ENCODE measurements around the gene GAREM1.

The GAREM1 gene

DNA sequence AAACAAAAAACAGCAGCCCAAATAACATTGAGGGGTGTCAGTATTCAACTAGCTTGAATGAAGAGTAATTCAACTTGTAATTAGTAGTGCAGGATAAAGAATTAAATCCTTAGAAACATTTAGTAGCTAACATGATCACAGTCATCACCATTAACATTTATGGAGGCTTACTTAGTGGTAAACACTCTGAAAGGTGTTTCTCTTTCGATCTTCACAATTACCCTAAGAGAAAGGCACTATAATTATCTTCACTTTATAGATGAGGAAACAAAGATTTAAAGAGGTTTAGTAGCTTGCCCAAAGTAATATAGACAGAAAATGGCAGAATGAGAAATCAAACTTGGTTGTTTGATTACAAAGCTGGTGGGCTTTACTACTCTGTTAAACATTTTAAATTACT lies 81.5 kb downstream of the GAREM1 start:
- no peak overlapping the region for H3K4me3 ChIP-seq (ENCODE audit: low read depth, low read length)
- no peaks in the 10 kb centered on the region for H3K79me2 ChIP-seq (ENCODE audit: control insufficient read depth, insufficient read depth, low read length, unreplicated experiment)
- H3K36me3 ChIP-seq (ENCODE audit: insufficient read depth, low read length) = no peaks in the 10 kb centered on the region
- H2AFZ ChIP-seq (ENCODE audit: low read length, unreplicated experiment) = no peak overlapping the region
- H3K4me1 ChIP-seq (ENCODE audit: control insufficient read depth, insufficient read depth, low read length, unreplicated experiment) = peaks cover 21% of the 10 kb centered on the region
- H3K27ac ChIP-seq (ENCODE audit: low read depth, low read length) = no peak overlapping the region
- no peaks in the 10 kb centered on the region for H3K27me3 ChIP-seq (ENCODE audit: insufficient read depth, low read length)

DNA sequence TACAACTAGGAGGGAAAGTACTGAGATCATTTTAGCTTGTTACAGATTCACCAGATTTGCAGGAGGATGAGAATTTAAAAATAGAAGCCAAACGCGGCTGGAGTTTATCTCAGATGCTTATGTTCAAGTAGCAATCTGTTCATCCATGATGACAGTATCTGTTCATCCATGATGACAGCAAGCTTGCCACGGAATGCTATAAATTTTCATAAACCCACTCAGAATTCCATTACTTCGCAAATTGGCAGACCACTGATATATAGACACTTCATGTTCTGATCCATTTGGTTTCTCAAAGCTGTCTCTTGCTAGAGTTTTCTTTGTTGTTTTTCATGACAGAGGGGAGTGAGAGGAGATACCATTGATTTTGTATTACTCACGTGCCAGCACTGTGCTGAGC lies 84.2 kb downstream of the GAREM1 start:
- Histone ChIP-seq H3K27ac (ENCODE audit: low read depth, low read length) (no peak overlapping the region), H3K4me3 (ENCODE audit: low read depth, low read length) (no peak overlapping the region), H3K4me1 (ENCODE audit: control insufficient read depth, insufficient read depth, low read length, unreplicated experiment) (peaks cover 45% of the 10 kb centered on the region), H3K36me3 (ENCODE audit: insufficient read depth, low read length) (no peaks in the 10 kb centered on the region), H2AFZ (ENCODE audit: low read length, unreplicated experiment) (no peak overlapping the region), H3K79me2 (ENCODE audit: control insufficient read depth, insufficient read depth, low read length, unreplicated experiment) (no peaks in the 10 kb centered on the region), H3K27me3 (ENCODE audit: insufficient read depth, low read length) (no peaks in the 10 kb centered on the region)

DNA sequence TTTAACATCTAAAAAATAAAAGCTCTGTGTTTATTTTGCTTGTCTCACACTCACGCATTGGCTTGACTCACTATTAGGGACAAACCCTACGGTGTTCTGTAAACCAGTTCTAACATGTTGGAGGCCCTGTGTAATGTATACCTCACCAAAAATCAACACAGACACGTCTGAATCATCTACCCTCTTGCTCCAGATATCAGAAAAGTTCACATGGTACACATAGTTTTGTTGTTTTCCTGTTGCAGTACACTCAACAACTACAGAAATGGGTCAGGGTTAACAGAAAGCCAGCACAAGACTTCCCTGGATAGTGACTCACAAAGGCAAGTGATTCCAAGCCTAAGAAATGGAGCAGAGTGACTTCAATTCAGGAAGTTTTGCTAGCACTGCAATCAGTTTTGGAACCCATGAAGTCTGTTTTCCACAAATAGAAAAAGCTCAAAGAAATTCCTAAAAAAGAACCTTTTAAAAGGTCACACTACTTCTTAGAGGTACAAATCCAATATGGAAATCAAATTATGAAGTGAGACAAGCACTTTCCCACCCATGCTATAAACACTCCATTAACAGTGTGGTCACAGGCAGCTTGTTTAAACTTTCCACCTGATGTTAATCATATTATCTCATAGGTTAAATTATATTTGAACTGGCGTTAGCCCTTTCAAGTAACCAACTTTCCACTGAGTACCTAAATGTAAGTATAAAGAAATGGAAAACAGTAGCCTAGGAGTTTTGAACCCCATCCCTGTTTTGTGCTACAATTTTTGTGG lies 87.4 kb downstream of the GAREM1 start:
- Histone ChIP-seq H3K79me2 (ENCODE audit: control insufficient read depth, insufficient read depth, low read length, unreplicated experiment) (no peaks in the 10 kb centered on the region), H3K27ac (ENCODE audit: low read depth, low read length) (peak overlapping the region; percentile 97), H3K4me3 (ENCODE audit: low read depth, low read length) (peak overlapping the region; percentile 46), H3K36me3 (ENCODE audit: insufficient read depth, low read length) (no peaks in the 10 kb centered on the region), H3K4me1 (ENCODE audit: control insufficient read depth, insufficient read depth, low read length, unreplicated experiment) (peaks cover 71% of the 10 kb centered on the region), H3K27me3 (ENCODE audit: insufficient read depth, low read length) (no peaks in the 10 kb centered on the region), H2AFZ (ENCODE audit: low read length, unreplicated experiment) (peak overlapping the region; percentile 16)

DNA sequence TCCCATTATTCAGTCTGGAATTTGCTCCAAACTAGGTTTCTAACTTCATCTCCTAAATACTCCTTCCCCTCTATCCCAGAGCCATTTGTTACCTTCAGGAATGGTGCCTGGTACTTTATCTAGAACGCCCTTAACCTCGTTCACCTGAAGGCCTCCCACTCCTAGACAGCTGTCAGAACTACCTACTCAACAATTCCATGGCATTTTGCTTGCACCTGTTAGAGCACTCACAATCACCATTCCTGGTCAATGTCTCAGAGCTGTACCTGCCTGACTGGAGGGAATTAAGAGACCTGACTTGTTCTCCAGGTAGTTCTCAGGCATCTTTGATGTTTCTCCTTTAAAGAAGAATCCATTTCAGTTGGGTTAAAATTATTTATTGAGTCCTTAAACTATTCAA lies 88.9 kb downstream of the GAREM1 start:
- Histone ChIP-seq H3K27ac (ENCODE audit: low read depth, low read length) (peak overlapping the region; percentile 97), H3K4me3 (ENCODE audit: low read depth, low read length) (no peak overlapping the region), H3K4me1 (ENCODE audit: control insufficient read depth, insufficient read depth, low read length, unreplicated experiment) (peaks cover 81% of the 10 kb centered on the region), H3K27me3 (ENCODE audit: insufficient read depth, low read length) (no peaks in the 10 kb centered on the region), H2AFZ (ENCODE audit: low read length, unreplicated experiment) (no peak overlapping the region), H3K36me3 (ENCODE audit: insufficient read depth, low read length) (no peaks in the 10 kb centered on the region), H3K79me2 (ENCODE audit: control insufficient read depth, insufficient read depth, low read length, unreplicated experiment) (no peaks in the 10 kb centered on the region)

DNA sequence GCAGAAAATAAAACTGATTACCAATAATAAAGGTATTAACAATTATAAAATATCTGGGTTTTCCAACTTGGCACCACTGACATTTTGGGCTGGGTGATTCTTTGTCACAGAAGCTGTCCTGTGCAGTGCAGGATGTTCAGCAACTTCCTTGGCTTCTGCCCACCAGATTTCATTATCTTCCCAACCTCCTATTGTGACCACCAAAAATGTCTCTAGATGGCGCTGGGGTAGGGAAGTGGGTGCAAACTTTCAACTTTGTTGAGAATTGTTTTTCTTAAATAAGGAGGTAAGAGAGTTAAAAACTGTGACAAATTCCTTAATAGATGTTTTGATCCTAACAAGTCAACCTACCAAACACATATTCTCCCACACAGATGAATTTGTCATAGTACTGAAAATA lies 90.1 kb downstream of the GAREM1 start:
- no peaks in the 10 kb centered on the region for H3K27me3 ChIP-seq (ENCODE audit: insufficient read depth, low read length)
- peaks cover 72% of the 10 kb centered on the region for H3K4me1 ChIP-seq (ENCODE audit: control insufficient read depth, insufficient read depth, low read length, unreplicated experiment)
- no peaks in the 10 kb centered on the region for H3K36me3 ChIP-seq (ENCODE audit: insufficient read depth, low read length)
- H3K4me3 ChIP-seq (ENCODE audit: low read depth, low read length) = no peak overlapping the region
- peak overlapping the region; percentile 97; the same call in 1 of the 2 replicates for H3K27ac ChIP-seq (ENCODE audit: low read depth, low read length)
- no peak overlapping the region for H2AFZ ChIP-seq (ENCODE audit: low read length, unreplicated experiment)
- H3K79me2 ChIP-seq (ENCODE audit: control insufficient read depth, insufficient read depth, low read length, unreplicated experiment) = no peaks in the 10 kb centered on the region

DNA sequence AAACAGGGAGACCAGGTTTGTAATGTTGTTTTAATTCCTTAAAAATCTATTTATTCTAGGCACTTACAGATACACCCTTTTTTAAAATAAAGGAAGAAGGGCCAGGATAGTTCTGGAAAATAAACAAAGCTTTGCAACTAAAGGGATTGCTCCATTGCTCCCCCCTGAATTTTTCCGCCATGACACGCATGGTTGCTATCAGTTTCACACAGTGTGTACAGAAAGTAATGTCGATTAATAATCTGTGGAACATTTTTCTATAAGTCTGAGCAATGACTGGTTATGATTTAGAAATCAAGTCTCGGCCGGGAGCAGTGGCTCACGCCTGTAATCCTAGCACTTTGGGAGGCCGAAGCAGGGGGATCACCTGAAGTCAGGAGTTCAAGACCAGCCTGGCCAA lies 90.8 kb downstream of the GAREM1 start:
- H3K79me2 ChIP-seq (ENCODE audit: control insufficient read depth, insufficient read depth, low read length, unreplicated experiment) = no peaks in the 10 kb centered on the region
- H3K4me3 ChIP-seq (ENCODE audit: low read depth, low read length) = no peak overlapping the region
- peaks cover 67% of the 10 kb centered on the region for H3K4me1 ChIP-seq (ENCODE audit: control insufficient read depth, insufficient read depth, low read length, unreplicated experiment)
- no peaks in the 10 kb centered on the region for H3K36me3 ChIP-seq (ENCODE audit: insufficient read depth, low read length)
- peak overlapping the region; percentile 46; the same call in 1 of the 2 replicates for H3K27ac ChIP-seq (ENCODE audit: low read depth, low read length)
- no peak overlapping the region for H2AFZ ChIP-seq (ENCODE audit: low read length, unreplicated experiment)
- H3K27me3 ChIP-seq (ENCODE audit: insufficient read depth, low read length) = no peaks in the 10 kb centered on the region

DNA sequence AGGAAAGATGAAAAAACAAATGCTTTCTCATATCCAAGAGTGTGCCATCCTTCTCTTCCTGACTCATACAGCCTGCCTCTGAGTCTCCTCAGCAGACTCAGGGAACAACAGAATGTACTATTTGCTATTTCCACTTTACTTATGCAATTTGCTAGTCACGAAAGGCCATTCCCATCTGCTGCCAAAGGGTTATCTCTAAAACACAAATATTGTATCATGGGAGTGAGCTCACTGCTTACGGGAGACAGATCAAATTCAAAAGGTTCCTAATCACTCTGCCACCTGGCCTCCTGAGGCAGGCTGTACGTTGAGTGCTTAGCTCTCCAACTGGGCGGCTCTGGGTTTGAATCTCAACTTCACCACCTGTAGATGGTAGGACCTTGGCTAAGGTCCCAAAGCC lies 92.0 kb downstream of the GAREM1 start:
- H3K4me1 ChIP-seq (ENCODE audit: control insufficient read depth, insufficient read depth, low read length, unreplicated experiment) = peaks cover 62% of the 10 kb centered on the region
- no peak overlapping the region for H3K4me3 ChIP-seq (ENCODE audit: low read depth, low read length)
- H3K27me3 ChIP-seq (ENCODE audit: insufficient read depth, low read length) = no peaks in the 10 kb centered on the region
- peak overlapping the region; percentile 94 for H3K27ac ChIP-seq (ENCODE audit: low read depth, low read length)
- no peaks in the 10 kb centered on the region for H3K36me3 ChIP-seq (ENCODE audit: insufficient read depth, low read length)
- no peaks in the 10 kb centered on the region for H3K79me2 ChIP-seq (ENCODE audit: control insufficient read depth, insufficient read depth, low read length, unreplicated experiment)
- H2AFZ ChIP-seq (ENCODE audit: low read length, unreplicated experiment) = no peak overlapping the region

DNA sequence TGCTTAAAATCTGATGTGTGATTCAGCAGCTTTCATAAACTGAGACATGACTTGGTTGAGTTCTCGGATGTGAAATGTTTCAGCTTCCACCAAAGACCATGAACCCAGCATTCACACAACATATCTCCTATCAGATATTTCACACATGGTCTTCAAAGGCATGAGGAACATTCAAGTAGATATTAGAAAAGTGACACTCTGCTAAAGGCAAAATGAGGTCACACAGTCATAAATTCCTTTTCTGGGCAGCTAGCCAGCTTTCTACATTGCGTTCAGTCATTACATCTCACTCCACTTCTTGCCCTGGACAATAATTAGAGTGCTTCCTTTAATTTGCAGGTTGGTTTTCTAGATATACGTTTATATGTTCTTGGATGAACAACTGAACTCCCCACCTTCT lies 96.7 kb downstream of the GAREM1 start:
- H3K79me2 ChIP-seq (ENCODE audit: control insufficient read depth, insufficient read depth, low read length, unreplicated experiment) = peaks cover 2% of the 10 kb centered on the region
- H2AFZ ChIP-seq (ENCODE audit: low read length, unreplicated experiment) = no peak overlapping the region
- peaks cover 44% of the 10 kb centered on the region for H3K4me1 ChIP-seq (ENCODE audit: control insufficient read depth, insufficient read depth, low read length, unreplicated experiment)
- H3K4me3 ChIP-seq (ENCODE audit: low read depth, low read length) = no peak overlapping the region
- H3K27me3 ChIP-seq (ENCODE audit: insufficient read depth, low read length) = no peaks in the 10 kb centered on the region
- peak overlapping the region; percentile 1; the same call in 1 of the 2 replicates for H3K27ac ChIP-seq (ENCODE audit: low read depth, low read length)
- no peaks in the 10 kb centered on the region for H3K36me3 ChIP-seq (ENCODE audit: insufficient read depth, low read length)

DNA sequence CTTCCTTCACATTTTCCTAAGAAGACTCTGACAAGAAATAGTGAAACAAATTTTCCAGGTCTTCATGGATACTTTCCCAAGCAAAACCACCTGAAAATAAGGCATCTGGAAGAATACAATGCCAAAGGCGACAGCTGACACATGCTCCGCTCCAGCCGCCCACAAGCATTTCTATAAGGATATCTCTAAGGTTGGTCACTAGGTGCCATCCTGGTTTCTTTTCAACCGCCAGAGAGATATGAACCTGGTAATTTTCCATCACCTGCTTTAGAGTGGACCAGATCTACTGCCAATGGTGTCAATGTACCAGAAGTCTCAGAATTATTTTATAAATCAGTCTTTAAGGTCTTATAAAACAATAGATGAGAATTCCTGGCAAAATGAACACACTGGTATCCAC lies 97.2 kb downstream of the GAREM1 start:
- Histone ChIP-seq H3K27me3 (ENCODE audit: insufficient read depth, low read length) (no peaks in the 10 kb centered on the region), H3K79me2 (ENCODE audit: control insufficient read depth, insufficient read depth, low read length, unreplicated experiment) (peaks cover 2% of the 10 kb centered on the region), H3K36me3 (ENCODE audit: insufficient read depth, low read length) (no peaks in the 10 kb centered on the region), H2AFZ (ENCODE audit: low read length, unreplicated experiment) (no peak overlapping the region), H3K4me1 (ENCODE audit: control insufficient read depth, insufficient read depth, low read length, unreplicated experiment) (peaks cover 42% of the 10 kb centered on the region), H3K27ac (ENCODE audit: low read depth, low read length) (peak overlapping the region; percentile 1; the same call in 1 of the 2 replicates), H3K4me3 (ENCODE audit: low read depth, low read length) (no peak overlapping the region)

DNA sequence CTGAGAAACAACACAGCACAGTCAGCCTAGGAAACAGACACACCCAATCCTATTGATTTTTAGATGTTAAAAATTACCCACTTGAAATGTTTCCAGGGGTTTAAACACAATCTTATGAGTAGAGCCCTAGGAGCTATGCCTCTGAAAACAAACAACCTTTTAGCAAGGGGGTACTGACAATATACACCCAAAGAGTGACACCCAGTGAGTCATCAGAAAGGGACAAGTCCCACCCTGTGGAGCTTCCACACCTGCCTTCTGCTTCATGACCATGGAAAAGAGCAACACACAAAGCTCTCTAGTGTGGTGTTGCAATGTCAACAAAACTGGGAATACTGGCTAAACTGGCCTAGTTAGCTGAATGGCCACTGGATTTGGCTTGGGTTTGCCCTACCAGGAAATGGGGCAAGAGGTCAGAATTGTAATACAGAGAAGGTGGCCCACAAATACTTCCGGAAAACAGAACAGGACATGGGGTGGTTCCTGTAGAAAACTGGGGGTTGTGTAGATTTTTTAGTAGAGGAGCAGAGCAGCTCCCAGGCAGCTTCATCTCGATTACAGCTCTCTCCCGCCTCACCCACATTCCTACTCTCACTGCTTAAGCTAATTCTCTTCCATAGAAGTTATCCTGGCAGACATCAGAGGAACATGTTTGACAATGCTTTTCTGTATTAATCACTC lies 98.2 kb downstream of the GAREM1 start:
- Histone ChIP-seq H3K79me2 (ENCODE audit: control insufficient read depth, insufficient read depth, low read length, unreplicated experiment) (peaks cover 2% of the 10 kb centered on the region), H3K4me1 (ENCODE audit: control insufficient read depth, insufficient read depth, low read length, unreplicated experiment) (peaks cover 40% of the 10 kb centered on the region), H3K36me3 (ENCODE audit: insufficient read depth, low read length) (no peaks in the 10 kb centered on the region), H3K27ac (ENCODE audit: low read depth, low read length) (peak overlapping the region; percentile 27; the same call in 1 of the 2 replicates), H2AFZ (ENCODE audit: low read length, unreplicated experiment) (no peak overlapping the region), H3K27me3 (ENCODE audit: insufficient read depth, low read length) (no peaks in the 10 kb centered on the region), H3K4me3 (ENCODE audit: low read depth, low read length) (no peak overlapping the region)

DNA sequence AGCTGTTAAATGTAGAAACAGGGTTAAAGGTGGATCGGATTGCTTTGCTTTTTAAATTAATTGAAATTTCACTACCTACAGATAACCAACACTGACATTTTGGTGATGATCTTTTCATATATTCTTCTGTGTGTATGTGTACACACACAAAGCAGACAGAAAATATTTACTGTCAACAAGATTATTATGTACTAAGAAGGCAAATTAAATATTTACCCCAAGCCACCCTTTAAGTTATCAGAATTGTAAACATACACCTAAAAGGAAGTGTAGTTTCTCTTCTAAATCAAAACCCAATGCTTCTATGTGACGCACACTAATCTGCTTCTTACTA lies 98.7 kb downstream of the GAREM1 start:
- Histone ChIP-seq H2AFZ (ENCODE audit: low read length, unreplicated experiment) (no peak overlapping the region), H3K27ac (ENCODE audit: low read depth, low read length) (peak overlapping the region; percentile 27; the same call in 1 of the 2 replicates), H3K4me1 (ENCODE audit: control insufficient read depth, insufficient read depth, low read length, unreplicated experiment) (peaks cover 37% of the 10 kb centered on the region)

More for the DNA sequence above, 98.7 kb downstream of the GAREM1 start:
- no peaks in the 10 kb centered on the region for H3K27me3 ChIP-seq (ENCODE audit: insufficient read depth, low read length)
- no peak overlapping the region for H3K4me3 ChIP-seq (ENCODE audit: low read depth, low read length)
- peaks cover 2% of the 10 kb centered on the region for H3K79me2 ChIP-seq (ENCODE audit: control insufficient read depth, insufficient read depth, low read length, unreplicated experiment)
- no peaks in the 10 kb centered on the region for H3K36me3 ChIP-seq (ENCODE audit: insufficient read depth, low read length)
